K562 (cell line): ENCODE results near the gene RPLP2. TPM values are rescaled to one million over a fixed set of nuclear protein-coding genes. Genes with fewer than 3 reads are reported as not detected.

Experiments used
- HNRNPLL ChIP-seq: fragments of 200-400 bp; formaldehyde crosslinking; IDR thresholded peaks from 2 replicates; pipeline ENCODE4 v1.6.1; 2017; ENCODE audit warnings: low read length, low read depth, mild to moderate bottlenecking; ENCODE audit not compliant: poor library complexity, severe bottlenecking
- JUNB ChIP-seq: fragments of 450-650 bp; formaldehyde crosslinking; conservative IDR thresholded peaks from 2 replicates; pipeline ENCODE4 v1.4.0; 2020; ENCODE audit warnings: mild to moderate bottlenecking
- RUNX1 ChIP-seq: sonication (generic); IDR thresholded peaks from 2 replicates; pipeline ENCODE4 v1.6.1; 2016; ENCODE audit warnings: antibody characterized with exemption, low read depth
- THRAP3 ChIP-seq: fragments of 450-650 bp; IDR thresholded peaks from 2 replicates; pipeline ENCODE4 v1.6.1; 2016; ENCODE audit warnings: mild to moderate bottlenecking, inconsistent platforms, borderline replicate concordance
- polyA plus RNA-seq, 8 experiments: library from polyadenylated mRNA; depleted of rRNA in 4 of 8; stranded (reverse) in 5 of 8; unstranded in 3 of 8; fragments of >200 nt; fragmentation: Nextera tagmentation in 2 of 8; fragmentation: Illumina TruSeq in 1 of 8; extraction: Ambion mirVana in 2 of 8; extraction: Trizol in 1 of 8; gene quantifications; 2 replicates each; pipeline versions ENCODE4 v1.2.1 to v1.2.3, GENCODE V29; 2011 to 2014; ENCODE audit warnings: inconsistent platforms in 1 of 8, missing spikeins in 1 of 8
- total RNA-seq, 7 experiments: library from RNA; depleted of rRNA in 6 of 7; stranded (reverse); fragments of >200 nt in 6 of 7; fragmentation: Illumina TruSeq in 2 of 7; extraction: Trizol in 2 of 7; gene quantifications; 2 replicates each; pipeline versions ENCODE4 v1.2.1 to v1.2.3, GENCODE V29; 2011 to 2021; ENCODE audit warnings: low replicate concordance in 1 of 7
- TF ChIP-seq, protein P1 (sequence below): fragments of 450-650 bp; formaldehyde crosslinking; IDR thresholded peaks from 2 replicates; pipeline ENCODE4 v1.4.0; 2022; ENCODE audit warnings: missing genetic modification characterization
- TF ChIP-seq, protein P2 (sequence below), 2 experiments: fragments of 250-450 bp in 1 of 2; fragments of 450-650 bp in 1 of 2; sonication (Bioruptor Pico) in 1 of 2; IDR thresholded peaks; 2 replicates each; pipeline versions ENCODE4 v1.6.1 to v1.8.0; 2016 to 2021; ENCODE audit warnings: mild to moderate bottlenecking in 2 of 2, moderate library complexity in 2 of 2, missing compliant biosample characterization in 1 of 2, missing genetic modification characterization in 1 of 2
- TF ChIP-seq, protein P3 (sequence below): sonication (generic); formaldehyde crosslinking; IDR thresholded peaks from 2 replicates; pipeline ENCODE4 v1.8.1; 2023; ENCODE audit warnings: mild to moderate bottlenecking, missing genetic modification reagents
- TF ChIP-seq, protein P4 (sequence below): fragments of 200-600 bp; sonication (generic); IDR thresholded peaks from one replicate; pipeline ENCODE4 v1.6.1; 2012; ENCODE audit warnings: mild to moderate bottlenecking, low read depth, low read length, inconsistent platforms
- TF ChIP-seq, protein P5 (sequence below): IDR thresholded peaks from 3 replicates; pipeline ENCODE4 v1.6.1; 2011; ENCODE audit warnings: borderline replicate concordance, mild to moderate bottlenecking; ENCODE audit not compliant: insufficient read length, insufficient read depth

Gene RPLP2
- total and polyA plus RNA-seq, 9 of the 15 experiments (the other 6 are each of a cell fraction or from before 2014, with no cell fraction given), result 528 to 3,807 (median 1,633) TPM

DNA sequence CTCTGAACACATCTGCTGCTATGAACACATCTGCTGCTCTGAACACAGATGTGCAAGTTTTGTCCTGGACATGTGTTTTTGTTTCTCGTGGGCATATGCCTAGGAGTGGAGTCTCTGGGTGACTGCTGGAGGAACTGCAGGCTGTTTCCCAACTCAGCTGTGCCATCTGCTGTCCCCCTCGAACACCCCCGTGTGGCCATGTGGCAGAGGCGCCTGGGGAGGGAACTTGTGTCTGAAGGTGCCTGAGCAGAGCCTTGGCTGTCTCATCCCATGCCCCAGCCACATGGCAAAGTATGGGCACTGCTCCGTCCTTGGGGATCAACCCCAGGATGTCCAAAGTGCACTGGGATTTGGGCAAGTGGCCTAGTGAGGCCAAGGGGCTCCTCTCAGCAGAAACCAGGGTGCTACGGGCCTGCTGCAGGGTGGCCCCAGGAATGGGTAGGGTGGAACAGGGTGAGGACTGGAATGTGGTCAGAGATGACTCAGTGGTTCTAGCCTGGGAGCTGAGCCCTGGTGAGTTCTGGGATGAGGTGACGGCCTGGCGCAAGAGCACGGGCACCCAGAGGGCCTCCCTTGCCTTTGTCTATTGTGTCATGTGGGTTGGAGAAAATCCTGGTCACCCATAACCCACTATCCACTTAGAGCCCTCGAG, 47.2 kb upstream of the RPLP2 start (continued):
- TF ChIP-seq, protein P1, sequence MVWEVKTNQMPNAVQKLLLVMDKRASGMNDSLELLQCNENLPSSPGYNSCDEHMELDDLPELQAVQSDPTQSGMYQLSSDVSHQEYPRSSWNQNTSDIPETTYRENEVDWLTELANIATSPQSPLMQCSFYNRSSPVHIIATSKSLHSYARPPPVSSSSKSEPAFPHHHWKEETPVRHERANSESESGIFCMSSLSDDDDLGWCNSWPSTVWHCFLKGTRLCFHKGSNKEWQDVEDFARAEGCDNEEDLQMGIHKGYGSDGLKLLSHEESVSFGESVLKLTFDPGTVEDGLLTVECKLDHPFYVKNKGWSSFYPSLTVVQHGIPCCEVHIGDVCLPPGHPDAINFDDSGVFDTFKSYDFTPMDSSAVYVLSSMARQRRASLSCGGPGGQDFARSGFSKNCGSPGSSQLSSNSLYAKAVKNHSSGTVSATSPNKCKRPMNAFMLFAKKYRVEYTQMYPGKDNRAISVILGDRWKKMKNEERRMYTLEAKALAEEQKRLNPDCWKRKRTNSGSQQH (CRISPR knock-in tag), result 0 out of 2 replicates have a peak, but pooled peaks have one; percentile 46
- TF ChIP-seq, protein P2, sequence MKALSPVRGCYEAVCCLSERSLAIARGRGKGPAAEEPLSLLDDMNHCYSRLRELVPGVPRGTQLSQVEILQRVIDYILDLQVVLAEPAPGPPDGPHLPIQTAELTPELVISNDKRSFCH (CRISPR knock-in tag; IDR thresholded peaks at IDR 0.05), result no peak
- TF ChIP-seq, protein P2 (tag; IDR thresholded peaks at IDR 0.05), result 0 out of 2 replicates have a peak, but pooled peaks have one; percentile 20
- TF ChIP-seq, protein P3, sequence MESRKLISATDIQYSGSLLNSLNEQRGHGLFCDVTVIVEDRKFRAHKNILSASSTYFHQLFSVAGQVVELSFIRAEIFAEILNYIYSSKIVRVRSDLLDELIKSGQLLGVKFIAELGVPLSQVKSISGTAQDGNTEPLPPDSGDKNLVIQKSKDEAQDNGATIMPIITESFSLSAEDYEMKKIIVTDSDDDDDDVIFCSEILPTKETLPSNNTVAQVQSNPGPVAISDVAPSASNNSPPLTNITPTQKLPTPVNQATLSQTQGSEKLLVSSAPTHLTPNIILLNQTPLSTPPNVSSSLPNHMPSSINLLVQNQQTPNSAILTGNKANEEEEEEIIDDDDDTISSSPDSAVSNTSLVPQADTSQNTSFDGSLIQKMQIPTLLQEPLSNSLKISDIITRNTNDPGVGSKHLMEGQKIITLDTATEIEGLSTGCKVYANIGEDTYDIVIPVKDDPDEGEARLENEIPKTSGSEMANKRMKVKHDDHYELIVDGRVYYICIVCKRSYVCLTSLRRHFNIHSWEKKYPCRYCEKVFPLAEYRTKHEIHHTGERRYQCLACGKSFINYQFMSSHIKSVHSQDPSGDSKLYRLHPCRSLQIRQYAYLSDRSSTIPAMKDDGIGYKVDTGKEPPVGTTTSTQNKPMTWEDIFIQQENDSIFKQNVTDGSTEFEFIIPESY (CRISPR knock-in tag), result peak; percentile 30; the same call in 1 of the 2 replicates
- TF ChIP-seq THRAP3 (no peak), JUNB (CRISPR knock-in tag) (no peak), RUNX1 (no peak), HNRNPLL (no peak)
- TF ChIP-seq, protein P4, sequence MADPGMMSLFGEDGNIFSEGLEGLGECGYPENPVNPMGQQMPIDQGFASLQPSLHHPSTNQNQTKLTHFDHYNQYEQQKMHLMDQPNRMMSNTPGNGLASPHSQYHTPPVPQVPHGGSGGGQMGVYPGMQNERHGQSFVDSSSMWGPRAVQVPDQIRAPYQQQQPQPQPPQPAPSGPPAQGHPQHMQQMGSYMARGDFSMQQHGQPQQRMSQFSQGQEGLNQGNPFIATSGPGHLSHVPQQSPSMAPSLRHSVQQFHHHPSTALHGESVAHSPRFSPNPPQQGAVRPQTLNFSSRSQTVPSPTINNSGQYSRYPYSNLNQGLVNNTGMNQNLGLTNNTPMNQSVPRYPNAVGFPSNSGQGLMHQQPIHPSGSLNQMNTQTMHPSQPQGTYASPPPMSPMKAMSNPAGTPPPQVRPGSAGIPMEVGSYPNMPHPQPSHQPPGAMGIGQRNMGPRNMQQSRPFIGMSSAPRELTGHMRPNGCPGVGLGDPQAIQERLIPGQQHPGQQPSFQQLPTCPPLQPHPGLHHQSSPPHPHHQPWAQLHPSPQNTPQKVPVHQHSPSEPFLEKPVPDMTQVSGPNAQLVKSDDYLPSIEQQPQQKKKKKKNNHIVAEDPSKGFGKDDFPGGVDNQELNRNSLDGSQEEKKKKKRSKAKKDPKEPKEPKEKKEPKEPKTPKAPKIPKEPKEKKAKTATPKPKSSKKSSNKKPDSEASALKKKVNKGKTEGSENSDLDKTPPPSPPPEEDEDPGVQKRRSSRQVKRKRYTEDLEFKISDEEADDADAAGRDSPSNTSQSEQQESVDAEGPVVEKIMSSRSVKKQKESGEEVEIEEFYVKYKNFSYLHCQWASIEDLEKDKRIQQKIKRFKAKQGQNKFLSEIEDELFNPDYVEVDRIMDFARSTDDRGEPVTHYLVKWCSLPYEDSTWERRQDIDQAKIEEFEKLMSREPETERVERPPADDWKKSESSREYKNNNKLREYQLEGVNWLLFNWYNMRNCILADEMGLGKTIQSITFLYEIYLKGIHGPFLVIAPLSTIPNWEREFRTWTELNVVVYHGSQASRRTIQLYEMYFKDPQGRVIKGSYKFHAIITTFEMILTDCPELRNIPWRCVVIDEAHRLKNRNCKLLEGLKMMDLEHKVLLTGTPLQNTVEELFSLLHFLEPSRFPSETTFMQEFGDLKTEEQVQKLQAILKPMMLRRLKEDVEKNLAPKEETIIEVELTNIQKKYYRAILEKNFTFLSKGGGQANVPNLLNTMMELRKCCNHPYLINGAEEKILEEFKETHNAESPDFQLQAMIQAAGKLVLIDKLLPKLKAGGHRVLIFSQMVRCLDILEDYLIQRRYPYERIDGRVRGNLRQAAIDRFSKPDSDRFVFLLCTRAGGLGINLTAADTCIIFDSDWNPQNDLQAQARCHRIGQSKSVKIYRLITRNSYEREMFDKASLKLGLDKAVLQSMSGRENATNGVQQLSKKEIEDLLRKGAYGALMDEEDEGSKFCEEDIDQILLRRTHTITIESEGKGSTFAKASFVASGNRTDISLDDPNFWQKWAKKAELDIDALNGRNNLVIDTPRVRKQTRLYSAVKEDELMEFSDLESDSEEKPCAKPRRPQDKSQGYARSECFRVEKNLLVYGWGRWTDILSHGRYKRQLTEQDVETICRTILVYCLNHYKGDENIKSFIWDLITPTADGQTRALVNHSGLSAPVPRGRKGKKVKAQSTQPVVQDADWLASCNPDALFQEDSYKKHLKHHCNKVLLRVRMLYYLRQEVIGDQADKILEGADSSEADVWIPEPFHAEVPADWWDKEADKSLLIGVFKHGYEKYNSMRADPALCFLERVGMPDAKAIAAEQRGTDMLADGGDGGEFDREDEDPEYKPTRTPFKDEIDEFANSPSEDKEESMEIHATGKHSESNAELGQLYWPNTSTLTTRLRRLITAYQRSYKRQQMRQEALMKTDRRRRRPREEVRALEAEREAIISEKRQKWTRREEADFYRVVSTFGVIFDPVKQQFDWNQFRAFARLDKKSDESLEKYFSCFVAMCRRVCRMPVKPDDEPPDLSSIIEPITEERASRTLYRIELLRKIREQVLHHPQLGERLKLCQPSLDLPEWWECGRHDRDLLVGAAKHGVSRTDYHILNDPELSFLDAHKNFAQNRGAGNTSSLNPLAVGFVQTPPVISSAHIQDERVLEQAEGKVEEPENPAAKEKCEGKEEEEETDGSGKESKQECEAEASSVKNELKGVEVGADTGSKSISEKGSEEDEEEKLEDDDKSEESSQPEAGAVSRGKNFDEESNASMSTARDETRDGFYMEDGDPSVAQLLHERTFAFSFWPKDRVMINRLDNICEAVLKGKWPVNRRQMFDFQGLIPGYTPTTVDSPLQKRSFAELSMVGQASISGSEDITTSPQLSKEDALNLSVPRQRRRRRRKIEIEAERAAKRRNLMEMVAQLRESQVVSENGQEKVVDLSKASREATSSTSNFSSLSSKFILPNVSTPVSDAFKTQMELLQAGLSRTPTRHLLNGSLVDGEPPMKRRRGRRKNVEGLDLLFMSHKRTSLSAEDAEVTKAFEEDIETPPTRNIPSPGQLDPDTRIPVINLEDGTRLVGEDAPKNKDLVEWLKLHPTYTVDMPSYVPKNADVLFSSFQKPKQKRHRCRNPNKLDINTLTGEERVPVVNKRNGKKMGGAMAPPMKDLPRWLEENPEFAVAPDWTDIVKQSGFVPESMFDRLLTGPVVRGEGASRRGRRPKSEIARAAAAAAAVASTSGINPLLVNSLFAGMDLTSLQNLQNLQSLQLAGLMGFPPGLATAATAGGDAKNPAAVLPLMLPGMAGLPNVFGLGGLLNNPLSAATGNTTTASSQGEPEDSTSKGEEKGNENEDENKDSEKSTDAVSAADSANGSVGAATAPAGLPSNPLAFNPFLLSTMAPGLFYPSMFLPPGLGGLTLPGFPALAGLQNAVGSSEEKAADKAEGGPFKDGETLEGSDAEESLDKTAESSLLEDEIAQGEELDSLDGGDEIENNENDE, result no peak
- TF ChIP-seq, protein P5, sequence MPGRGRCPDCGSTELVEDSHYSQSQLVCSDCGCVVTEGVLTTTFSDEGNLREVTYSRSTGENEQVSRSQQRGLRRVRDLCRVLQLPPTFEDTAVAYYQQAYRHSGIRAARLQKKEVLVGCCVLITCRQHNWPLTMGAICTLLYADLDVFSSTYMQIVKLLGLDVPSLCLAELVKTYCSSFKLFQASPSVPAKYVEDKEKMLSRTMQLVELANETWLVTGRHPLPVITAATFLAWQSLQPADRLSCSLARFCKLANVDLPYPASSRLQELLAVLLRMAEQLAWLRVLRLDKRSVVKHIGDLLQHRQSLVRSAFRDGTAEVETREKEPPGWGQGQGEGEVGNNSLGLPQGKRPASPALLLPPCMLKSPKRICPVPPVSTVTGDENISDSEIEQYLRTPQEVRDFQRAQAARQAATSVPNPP, result no peak
